Memory B cell (primary cell): Measurements from ENCODE around the gene XIST.
"Not testable (repeated sequence)": the region's sequence is repeated elsewhere in the genome, so short reads cannot be mapped to it uniquely, and the experiment has no call there.

Experiments used
- ATAC-seq: fragments of 150-1000 bp; cut with Tn5 transposase; 2 replicates; pipeline ENCODE4 v1.10.0; 2021; ENCODE audit warnings: low read depth, mild to moderate bottlenecking, moderate library complexity
- DNase-seq, 2 donors: peaks; one replicate each; pipeline ENCODE4 v3.0.0; 2022; ENCODE audit warnings: low spot score in 2 of 2
- H3K27ac Mint-ChIP-seq: one replicate; pipeline ENCODE4 v1.8.0; 2022; ENCODE audit warnings: mild to moderate bottlenecking, moderate library complexity, mixed read lengths
- H3K27me3 Mint-ChIP-seq: one replicate; pipeline ENCODE4 v1.8.0; 2022; ENCODE audit warnings: mixed read lengths
- H3K36me3 Mint-ChIP-seq: one replicate; pipeline ENCODE4 v1.8.0; 2022; ENCODE audit warnings: mild to moderate bottlenecking, mixed read lengths
- H3K4me1 Mint-ChIP-seq: one replicate; pipeline ENCODE4 v1.8.0; 2022; ENCODE audit warnings: mixed read lengths
- H3K4me3 Mint-ChIP-seq: one replicate; pipeline ENCODE4 v1.8.0; 2022; ENCODE audit warnings: mild to moderate bottlenecking, moderate library complexity, mixed read lengths
- H3K9me3 Mint-ChIP-seq: one replicate; pipeline ENCODE4 v1.8.0; 2022; ENCODE audit warnings: mixed read lengths

The XIST gene

GRCh38 chrX:73852467-73852866 is at the start of gene XIST:
Gene XIST (minus strand): TSS chrX:73852714.
- Mint-ChIP-seq H3K36me3 (no peaks in the 10 kb centered on the region), H3K4me3 (no peak within 1 kb of the TSS), H3K27me3 (no peaks in the 10 kb centered on the region), H3K27ac (no peak within 1 kb of the TSS), H3K4me1 (no peaks in the 10 kb centered on the region), H3K9me3 (no peaks in the 10 kb centered on the region)
- ATAC-seq (no peak), DNase-seq (peak in 1 of 2 donors; percentile 66)

DNA sequence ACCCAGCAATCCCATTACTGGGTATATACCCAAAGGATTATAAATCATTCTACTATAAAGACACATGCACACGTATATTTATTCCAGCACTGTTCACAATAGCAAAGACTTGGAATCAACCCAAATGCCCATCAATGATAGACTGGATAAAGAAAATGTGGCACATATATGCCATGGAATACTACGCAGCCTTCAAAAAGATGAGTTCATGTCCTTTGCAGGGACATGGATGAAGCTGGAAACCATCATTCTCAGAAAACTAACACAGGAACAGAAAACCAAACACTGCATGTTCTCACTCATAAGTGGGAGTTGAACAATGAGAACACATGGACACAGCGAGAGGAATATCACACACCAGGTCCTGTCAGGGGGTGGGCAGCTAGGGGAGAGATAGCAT is 45.8 kb upstream of the XIST start:
- not testable (repeated sequence) for H3K4me1 Mint-ChIP-seq, H3K27me3 Mint-ChIP-seq, DNase-seq, H3K36me3 Mint-ChIP-seq, H3K4me3 Mint-ChIP-seq, ATAC-seq, H3K27ac Mint-ChIP-seq, H3K9me3 Mint-ChIP-seq

- not testable (repeated sequence) for ATAC-seq, DNase-seq, H3K4me3 Mint-ChIP-seq, H3K36me3 Mint-ChIP-seq, H3K4me1 Mint-ChIP-seq, H3K9me3 Mint-ChIP-seq, H3K27ac Mint-ChIP-seq, H3K27me3 Mint-ChIP-seq
These were observed 40.1 kb upstream of the XIST start for GRCh38 chrX:73892515-73893090.

DNA sequence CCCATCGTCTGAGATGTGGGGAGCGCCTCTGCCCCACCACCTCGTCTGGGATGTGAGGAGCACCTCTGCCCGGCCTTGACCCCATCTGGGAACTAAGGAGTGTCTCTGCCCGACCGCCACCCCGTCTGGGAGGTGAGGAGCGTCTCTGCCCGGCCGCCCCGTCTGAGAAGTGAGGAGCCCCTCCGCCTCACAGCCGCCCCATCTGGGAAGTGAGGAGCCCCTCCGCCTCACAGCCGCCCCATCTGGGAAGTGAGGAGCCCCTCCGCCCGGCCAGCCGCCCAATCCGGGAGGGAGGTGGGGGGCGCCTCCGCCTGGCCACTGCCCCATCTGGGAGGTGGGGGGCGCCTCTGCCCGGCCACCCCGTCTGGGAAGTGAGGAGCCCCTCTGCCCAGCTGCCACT is 29.7 kb upstream of the XIST start:
- not testable (repeated sequence) for H3K27me3 Mint-ChIP-seq, H3K9me3 Mint-ChIP-seq, H3K4me1 Mint-ChIP-seq, DNase-seq, H3K36me3 Mint-ChIP-seq, H3K4me3 Mint-ChIP-seq, ATAC-seq, H3K27ac Mint-ChIP-seq

DNA sequence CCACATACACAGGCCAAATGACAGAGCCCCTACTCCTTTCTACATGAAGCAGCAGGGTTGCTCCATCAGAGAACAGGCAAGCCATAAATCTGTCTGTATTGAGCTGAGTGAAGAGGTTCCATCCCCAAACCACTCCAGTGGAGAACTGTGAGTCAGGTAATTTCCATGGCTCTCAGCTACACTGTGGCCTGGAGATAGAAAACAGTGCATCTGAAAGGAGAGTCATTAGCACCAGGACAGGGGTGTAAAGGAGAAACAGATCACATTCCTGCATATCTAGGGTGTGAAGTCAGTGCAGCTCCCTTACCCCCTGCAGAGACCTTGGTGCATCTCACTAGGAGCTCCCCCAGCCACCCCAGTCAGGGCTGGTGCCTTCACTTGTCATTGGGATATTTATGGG is 25.2 kb upstream of the XIST start:
- DNase-seq = no peak

DNA sequence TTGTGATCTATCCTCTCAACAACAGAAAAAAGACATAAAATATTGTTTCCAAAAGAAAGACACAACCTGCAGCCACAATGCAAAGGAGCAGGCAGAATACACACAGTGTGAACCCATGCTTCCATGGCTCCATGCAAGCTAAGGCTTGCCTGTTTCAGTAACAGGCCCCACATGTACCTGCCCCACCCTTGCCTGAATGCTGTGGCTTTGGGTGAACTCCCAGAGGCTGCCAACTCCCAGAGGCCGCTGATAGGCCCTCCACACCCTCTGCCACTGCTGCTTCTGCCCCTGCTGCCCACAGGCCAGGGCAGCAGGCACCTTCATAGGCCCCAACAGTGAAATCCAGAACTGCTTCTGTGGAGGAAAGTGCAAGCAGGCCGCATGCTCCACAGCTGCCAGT is 24.4 kb upstream of the XIST start:
- Mint-ChIP-seq H3K27ac (no peak overlapping the region), H3K36me3 (no peaks in the 10 kb centered on the region), H3K27me3 (no peaks in the 10 kb centered on the region), H3K9me3 (peaks cover 2% of the 10 kb centered on the region), H3K4me1 (no peaks in the 10 kb centered on the region), H3K4me3 (no peak overlapping the region)
- ATAC-seq (no peak), DNase-seq (no peak)

More for the DNA sequence above, 25.2 kb upstream of the XIST start:
- ATAC-seq = no peak
- no peak overlapping the region for H3K4me3 Mint-ChIP-seq
- no peaks in the 10 kb centered on the region for H3K4me1 Mint-ChIP-seq
- peaks cover 2% of the 10 kb centered on the region for H3K9me3 Mint-ChIP-seq
- no peak overlapping the region for H3K27ac Mint-ChIP-seq
- H3K36me3 Mint-ChIP-seq = no peaks in the 10 kb centered on the region
- no peaks in the 10 kb centered on the region for H3K27me3 Mint-ChIP-seq

GRCh38 chrX:73868916-73869315 is 16.4 kb upstream of the XIST start:
- DNase-seq (no peak), ATAC-seq (no peak)
- Mint-ChIP-seq H3K4me3 (no peak overlapping the region), H3K36me3 (no peaks in the 10 kb centered on the region), H3K27me3 (no peaks in the 10 kb centered on the region), H3K9me3 (no peaks in the 10 kb centered on the region), H3K27ac (no peak overlapping the region), H3K4me1 (no peaks in the 10 kb centered on the region)

- ATAC-seq = no peak
- H3K4me1 Mint-ChIP-seq = no peaks in the 10 kb centered on the region
- no peaks in the 10 kb centered on the region for H3K27me3 Mint-ChIP-seq
- H3K36me3 Mint-ChIP-seq = no peaks in the 10 kb centered on the region
- no peak overlapping the region for H3K4me3 Mint-ChIP-seq
- no peak overlapping the region for H3K27ac Mint-ChIP-seq
- no peaks in the 10 kb centered on the region for H3K9me3 Mint-ChIP-seq
- no peak for DNase-seq
These were observed 14.6 kb upstream of the XIST start for GRCh38 chrX:73867144-73867543.

DNA sequence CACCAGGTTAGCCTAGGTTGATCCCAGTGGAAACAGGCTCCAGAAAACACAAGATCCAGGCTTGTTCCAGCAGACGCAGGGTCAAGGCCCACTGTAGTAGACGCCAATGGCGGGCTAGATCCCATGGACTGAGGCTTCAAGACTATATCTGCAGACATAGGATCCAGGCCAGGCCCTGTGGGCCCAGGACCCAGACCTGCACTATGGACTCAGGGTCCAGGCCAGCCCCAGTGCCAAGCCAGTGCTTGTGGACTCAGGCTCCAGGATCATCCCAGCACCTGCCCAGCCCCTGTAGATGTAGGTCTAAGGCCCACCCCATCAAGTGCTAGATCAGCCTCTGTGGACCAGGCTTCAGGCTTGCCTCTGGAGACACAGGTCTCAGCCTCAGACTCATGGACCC is 11.3 kb upstream of the XIST start:
- H3K36me3 Mint-ChIP-seq = no peaks in the 10 kb centered on the region
- H3K27ac Mint-ChIP-seq = no peak overlapping the region
- H3K9me3 Mint-ChIP-seq = peaks cover 6% of the 10 kb centered on the region
- H3K4me1 Mint-ChIP-seq = no peaks in the 10 kb centered on the region
- DNase-seq (no peak), ATAC-seq (no peak)
- H3K27me3 Mint-ChIP-seq = no peaks in the 10 kb centered on the region
- H3K4me3 Mint-ChIP-seq = no peak overlapping the region

DNA sequence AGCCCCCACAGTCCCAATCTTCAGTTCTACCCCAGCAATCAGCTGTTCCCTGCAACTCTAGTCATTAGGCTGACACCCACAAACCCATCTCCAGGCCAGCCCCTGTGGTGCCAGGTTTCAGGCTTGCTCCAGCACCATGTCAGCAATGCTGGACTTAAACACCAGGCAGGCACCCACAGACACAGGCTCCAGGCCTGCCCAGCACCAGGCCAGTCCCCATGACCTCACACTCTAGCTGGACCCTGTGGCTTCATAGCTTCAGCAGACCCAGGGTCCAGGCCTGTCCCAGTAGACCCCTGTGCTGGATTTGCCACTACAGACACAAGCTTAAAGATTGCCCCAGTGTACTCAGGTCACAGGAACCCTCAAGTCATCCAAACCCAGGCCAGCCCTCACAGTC is 10.8 kb upstream of the XIST start:
- Mint-ChIP-seq H3K9me3 (peaks cover 6% of the 10 kb centered on the region), H3K4me3 (no peak overlapping the region), H3K36me3 (no peaks in the 10 kb centered on the region), H3K27me3 (no peaks in the 10 kb centered on the region), H3K4me1 (no peaks in the 10 kb centered on the region), H3K27ac (no peak overlapping the region)
- DNase-seq = no peak
- no peak for ATAC-seq

DNA sequence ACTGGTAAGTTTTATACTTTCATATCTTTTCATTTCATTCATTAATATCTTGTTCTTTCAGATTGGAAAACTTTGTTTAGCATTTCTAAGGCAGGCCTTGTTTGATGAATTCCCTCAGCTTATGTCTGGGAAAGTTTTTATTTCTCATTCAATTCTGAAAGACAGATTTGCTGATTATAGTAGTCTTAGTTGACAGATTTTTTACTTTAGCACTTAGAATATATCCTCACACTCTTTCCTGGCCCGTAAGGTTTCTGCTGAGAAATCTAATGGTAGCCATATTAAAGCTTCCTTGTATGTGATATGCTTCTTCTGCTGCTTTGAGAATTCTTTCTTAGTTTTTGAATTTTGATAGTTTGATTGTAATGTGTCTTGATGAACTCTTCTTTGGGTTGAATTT is 7.1 kb upstream of the XIST start:
- Mint-ChIP-seq H3K9me3 (peaks cover 6% of the 10 kb centered on the region), H3K4me1 (no peaks in the 10 kb centered on the region), H3K36me3 (no peaks in the 10 kb centered on the region), H3K27me3 (no peaks in the 10 kb centered on the region), H3K27ac (no peak overlapping the region), H3K4me3 (no peak overlapping the region)
- ATAC-seq (no peak), DNase-seq (no peak)

DNA sequence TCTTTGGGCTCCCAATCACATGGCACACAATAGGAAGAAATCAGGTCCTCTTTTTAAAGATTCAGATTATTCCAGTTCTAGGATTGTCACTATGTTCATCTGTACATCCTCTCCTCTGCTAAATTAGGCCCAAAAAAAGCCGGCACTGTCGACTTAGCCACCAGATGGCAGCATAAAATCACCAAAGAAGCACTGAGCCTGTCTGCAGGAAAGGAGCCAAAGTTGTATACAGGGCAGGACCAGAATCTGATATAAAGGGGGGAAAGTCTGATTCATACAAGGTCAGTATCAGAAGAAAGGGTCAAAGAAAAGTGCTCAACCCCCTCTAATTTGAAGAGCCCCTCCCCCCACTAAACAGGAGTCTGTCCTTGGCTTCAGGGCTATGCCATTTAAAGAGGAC is 3.0 kb upstream of the XIST start:
- Mint-ChIP-seq H3K27ac (peak overlapping the region; percentile 12), H3K9me3 (peaks cover 6% of the 10 kb centered on the region), H3K27me3 (no peaks in the 10 kb centered on the region), H3K4me1 (no peaks in the 10 kb centered on the region), H3K36me3 (no peaks in the 10 kb centered on the region), H3K4me3 (no peak overlapping the region)
- ATAC-seq (no peak), DNase-seq (peak; percentile 49 to 62)

DNA sequence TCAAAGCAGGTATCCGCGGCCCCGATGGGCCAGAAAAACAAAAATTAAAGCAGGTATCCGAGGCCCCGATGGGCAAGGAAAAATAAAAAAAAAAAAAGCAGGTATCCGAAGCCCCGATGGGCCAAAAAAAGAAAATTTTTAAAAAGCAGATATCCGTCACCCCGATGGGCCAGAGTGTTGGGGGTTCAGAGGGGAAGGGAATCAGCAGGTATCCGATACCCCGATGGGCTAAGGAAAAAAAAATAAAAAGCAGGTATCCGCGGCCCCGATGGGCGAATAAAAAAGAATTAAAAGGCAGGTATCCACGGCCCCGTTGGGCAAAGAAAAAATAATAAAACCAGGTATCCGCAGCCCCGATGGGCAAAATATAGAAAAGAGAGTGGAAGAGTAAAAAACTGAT is 492 bp downstream of the XIST start:
- Mint-ChIP-seq H3K4me3 (no peak overlapping the region), H3K9me3 (no peaks in the 10 kb centered on the region), H3K4me1 (no peaks in the 10 kb centered on the region), H3K27ac (no peak overlapping the region), H3K27me3 (no peaks in the 10 kb centered on the region), H3K36me3 (no peaks in the 10 kb centered on the region)
- ATAC-seq (no peak), DNase-seq (no peak)

DNA sequence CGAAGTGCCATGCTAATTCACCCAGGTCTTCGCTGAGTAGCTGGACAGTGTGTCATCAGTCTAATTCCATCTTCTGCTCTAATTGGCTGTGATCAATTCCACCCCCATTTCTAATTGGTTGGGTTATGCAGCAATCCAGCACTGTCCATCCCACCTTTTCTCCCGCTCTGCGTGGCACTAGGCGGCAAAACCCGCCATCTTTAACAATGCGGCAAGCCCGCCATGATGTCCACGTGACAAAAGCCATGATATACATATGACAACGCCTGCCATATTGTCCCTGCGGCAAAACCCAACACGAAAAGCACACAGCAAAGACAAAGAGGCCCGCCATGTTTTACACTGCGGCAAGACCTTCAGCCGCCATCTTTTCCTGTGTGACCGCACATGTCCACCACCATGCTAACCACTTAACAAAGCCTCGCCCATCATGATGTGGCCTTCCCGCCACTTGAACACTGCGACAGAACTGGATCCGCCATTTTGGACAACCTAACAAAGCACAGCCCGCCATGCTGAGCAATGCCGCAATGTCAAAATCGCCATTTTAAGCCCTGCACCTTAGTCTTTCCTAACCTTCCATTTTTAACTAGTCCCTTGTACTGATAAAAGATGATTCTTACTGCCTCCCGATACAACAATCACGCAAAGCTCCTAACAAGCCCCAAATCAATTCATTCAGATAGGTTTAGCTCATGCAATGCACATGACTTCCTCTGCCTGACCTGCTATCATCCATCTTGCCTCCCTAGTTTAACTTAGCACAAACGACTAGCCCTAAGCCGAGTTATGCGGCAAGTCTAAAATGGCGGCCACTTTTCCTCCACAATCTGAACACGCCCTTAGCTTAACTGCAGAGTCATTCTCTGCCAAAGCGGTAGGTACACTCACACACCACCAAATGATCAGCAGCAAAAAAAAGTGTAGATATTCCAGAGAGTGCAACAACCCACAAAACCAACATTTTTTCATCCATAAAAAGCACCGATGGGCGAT is 1.2 kb downstream of the XIST start:
- DNase-seq = peak in 1 of 2 donors; percentile 58
- Mint-ChIP-seq H3K27me3 (no peaks in the 10 kb centered on the region), H3K36me3 (no peaks in the 10 kb centered on the region), H3K4me3 (no peak overlapping the region), H3K27ac (no peak overlapping the region), H3K9me3 (no peaks in the 10 kb centered on the region), H3K4me1 (no peaks in the 10 kb centered on the region)
- ATAC-seq = no peak
